Keratinocyte (primary cell): ENCODE results near the gene PTGES. TPM values are rescaled to one million over a fixed set of nuclear protein-coding genes. Genes with fewer than 3 reads are reported as not detected.
A peak's percentile ranks its signal among the peaks of the same experiment; 100 is the strongest.

Experiments used
- DNase-seq: peaks from one replicate; pipeline ENCODE4 v3.0.0-alpha.2; 2011; ENCODE audit warnings: low read depth, missing footprints, low spot score
- FAIRE-seq: peaks from 2 replicates; lab custom pipeline; 2011; peaks lifted over from hg19 to GRCh38; lab: Jason Lieb, UNC
- H2AFZ ChIP-seq: 2 replicates; pipeline ENCODE4 v1.6.0; 2012; ENCODE audit warnings: low read length, control low read depth, inconsistent platforms; ENCODE audit not compliant: control insufficient read depth
- H3K27ac ChIP-seq: 2 replicates; pipeline ENCODE4 v1.5.1; 2011; ENCODE audit warnings: low read length; ENCODE audit not compliant: control insufficient read depth, insufficient read depth
- H3K27me3 ChIP-seq: 3 replicates; pipeline ENCODE4 v1.6.0; 2011; ENCODE audit warnings: low read length; ENCODE audit not compliant: control insufficient read depth, insufficient read depth; ENCODE audit errors: extremely low read depth
- H3K36me3 ChIP-seq, 2 experiments: 2 replicates in 1 of 2; 3 replicates in 1 of 2; pipeline ENCODE4 v1.5.1; 2011; ENCODE audit warnings: low read length in 2 of 2, mild to moderate bottlenecking in 1 of 2; ENCODE audit not compliant: control insufficient read depth in 2 of 2, insufficient read depth in 2 of 2; ENCODE audit errors: extremely low read depth in 1 of 2
- H3K4me1 ChIP-seq: 3 replicates; pipeline ENCODE4 v1.5.1; 2011; ENCODE audit warnings: low read length; ENCODE audit not compliant: control insufficient read depth, insufficient read depth; ENCODE audit errors: extremely low read depth
- H3K4me2 ChIP-seq: 3 replicates; pipeline ENCODE4 v1.6.0; 2011; ENCODE audit warnings: low read depth, low read length; ENCODE audit not compliant: control insufficient read depth, insufficient read depth; ENCODE audit errors: extremely low read depth
- H3K4me3 ChIP-seq, 3 experiments: fragments of 200-600 bp in 1 of 3; sonication (generic) in 1 of 3; 2 replicates in 2 of 3; 3 replicates in 1 of 3; pipeline ENCODE4 v1.5.1; 2011 to 2016; ENCODE audit warnings: low read length in 3 of 3, mild to moderate bottlenecking in 3 of 3, control low read depth in 2 of 3, inconsistent platforms in 1 of 3, low read depth in 1 of 3, mixed read lengths in 1 of 3, mixed run types in 1 of 3, moderate library complexity in 1 of 3; ENCODE audit not compliant: control insufficient read depth in 2 of 3, insufficient read depth in 2 of 3; ENCODE audit errors: extremely low read depth in 1 of 3
- H3K79me2 ChIP-seq: 2 replicates; pipeline ENCODE4 v1.6.0; 2012; ENCODE audit warnings: low read length; ENCODE audit not compliant: control insufficient read depth, insufficient read depth
- H3K9ac ChIP-seq: 3 replicates; pipeline ENCODE4 v1.6.0; 2011; ENCODE audit warnings: low read length; ENCODE audit not compliant: control insufficient read depth, insufficient read depth; ENCODE audit errors: extremely low read depth
- H3K9me1 ChIP-seq: 3 replicates; pipeline ENCODE4 v1.6.0; 2011; ENCODE audit warnings: low read length; ENCODE audit not compliant: control insufficient read depth, insufficient read depth; ENCODE audit errors: extremely low read depth
- H3K9me3 ChIP-seq: 2 replicates; pipeline ENCODE4 v1.5.1; 2012; ENCODE audit warnings: low read depth, low read length; ENCODE audit not compliant: control insufficient read depth
- H4K20me1 ChIP-seq: 3 replicates; pipeline ENCODE4 v1.6.0; 2011; ENCODE audit warnings: low read length; ENCODE audit not compliant: control insufficient read depth, insufficient read depth; ENCODE audit errors: extremely low read depth
- EZH2 ChIP-seq: IDR thresholded peaks from one replicate; pipeline ENCODE4 v1.6.1; 2012; ENCODE audit warnings: inconsistent platforms, mild to moderate bottlenecking, low read length, moderate library complexity
- dilution Hi-C: fragments of 300-500 bp; cut with MboI; formaldehyde crosslinking; loops from one replicate; pipeline ENCODE4 v1.7.0; 2020; ENCODE audit warnings: low sequenced_read_pairs; ENCODE audit not compliant: extremely low pct_ligation_motif_present
- polyA plus RNA-seq, 5 experiments: library from polyadenylated mRNA; depleted of rRNA in 3 of 5; stranded (reverse) in 3 of 5; stranded (forward) in 1 of 5; unstranded in 1 of 5; fragments of >200 nt; gene quantifications; 1 replicate in 1 of 5; 2 replicates in 3 of 5; 3 replicates in 1 of 5; pipeline versions ENCODE4 v1.2.1 to v1.2.3, GENCODE V29; 2011 to 2012; ENCODE audit warnings: missing spikeins in 2 of 5, low read depth in 1 of 5, low replicate concordance in 1 of 5
- TF ChIP-seq, protein P1 (sequence below), 3 experiments: IDR thresholded peaks in 1 of 3; conservative IDR thresholded peaks in 1 of 3; optimal IDR thresholded peaks in 1 of 3; 2 replicates in 2 of 3; 3 replicates in 1 of 3; pipeline versions ENCODE3 to v1.5.1; 2011; ENCODE audit warnings: low read length in 3 of 3, mild to moderate bottlenecking in 3 of 3, moderate library complexity in 2 of 3, control low read depth in 1 of 3, inconsistent platforms in 1 of 3; ENCODE audit not compliant: insufficient read depth in 2 of 3; ENCODE audit errors: extremely low read depth in 1 of 3

The PTGES gene
- polyA plus RNA-seq, 1 donor (not counting 4 experiments of a cell fraction or from before 2014, with no cell fraction given), result 19.7 TPM

GRCh38 chr9:129778469-129778868 is 25.6 kb upstream of the PTGES start:
- H3K36me3 ChIP-seq, result no peaks in the 10 kb centered on the region
- DNase-seq, result no peak
- dilution Hi-C loops, result no loop called here
- no peaks in the 10 kb centered on the region for H3K9me1 ChIP-seq
- no peaks in the 10 kb centered on the region for H3K9me3 ChIP-seq
- FAIRE-seq, result no peak
- H3K27me3 ChIP-seq, result peaks cover 9% of the 10 kb centered on the region
- H3K4me2 ChIP-seq, result no peak overlapping the region
- no peak overlapping the region for H3K27ac ChIP-seq
- no peak overlapping the region for H3K4me3 ChIP-seq
- no peaks in the 10 kb centered on the region for H3K79me2 ChIP-seq
- TF ChIP-seq, protein P1, sequence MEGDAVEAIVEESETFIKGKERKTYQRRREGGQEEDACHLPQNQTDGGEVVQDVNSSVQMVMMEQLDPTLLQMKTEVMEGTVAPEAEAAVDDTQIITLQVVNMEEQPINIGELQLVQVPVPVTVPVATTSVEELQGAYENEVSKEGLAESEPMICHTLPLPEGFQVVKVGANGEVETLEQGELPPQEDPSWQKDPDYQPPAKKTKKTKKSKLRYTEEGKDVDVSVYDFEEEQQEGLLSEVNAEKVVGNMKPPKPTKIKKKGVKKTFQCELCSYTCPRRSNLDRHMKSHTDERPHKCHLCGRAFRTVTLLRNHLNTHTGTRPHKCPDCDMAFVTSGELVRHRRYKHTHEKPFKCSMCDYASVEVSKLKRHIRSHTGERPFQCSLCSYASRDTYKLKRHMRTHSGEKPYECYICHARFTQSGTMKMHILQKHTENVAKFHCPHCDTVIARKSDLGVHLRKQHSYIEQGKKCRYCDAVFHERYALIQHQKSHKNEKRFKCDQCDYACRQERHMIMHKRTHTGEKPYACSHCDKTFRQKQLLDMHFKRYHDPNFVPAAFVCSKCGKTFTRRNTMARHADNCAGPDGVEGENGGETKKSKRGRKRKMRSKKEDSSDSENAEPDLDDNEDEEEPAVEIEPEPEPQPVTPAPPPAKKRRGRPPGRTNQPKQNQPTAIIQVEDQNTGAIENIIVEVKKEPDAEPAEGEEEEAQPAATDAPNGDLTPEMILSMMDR (optimal IDR thresholded peaks at IDR 0.05 in 1 of 3, IDR thresholded peaks at IDR 0.05 in 1 of 3, conservative IDR thresholded peaks at IDR 0.05 in 1 of 3; ENCODE audit: extremely low read depth in 1 of 3, insufficient read depth in 2 of 3, low read length in 3 of 3), result no peak
- no peak for TF ChIP-seq EZH2
- peaks cover 24% of the 10 kb centered on the region for H3K4me1 ChIP-seq
- H3K9ac ChIP-seq, result no peak overlapping the region
- H4K20me1 ChIP-seq, result peaks cover 2% of the 10 kb centered on the region
- H2AFZ ChIP-seq, result no peak overlapping the region

DNA sequence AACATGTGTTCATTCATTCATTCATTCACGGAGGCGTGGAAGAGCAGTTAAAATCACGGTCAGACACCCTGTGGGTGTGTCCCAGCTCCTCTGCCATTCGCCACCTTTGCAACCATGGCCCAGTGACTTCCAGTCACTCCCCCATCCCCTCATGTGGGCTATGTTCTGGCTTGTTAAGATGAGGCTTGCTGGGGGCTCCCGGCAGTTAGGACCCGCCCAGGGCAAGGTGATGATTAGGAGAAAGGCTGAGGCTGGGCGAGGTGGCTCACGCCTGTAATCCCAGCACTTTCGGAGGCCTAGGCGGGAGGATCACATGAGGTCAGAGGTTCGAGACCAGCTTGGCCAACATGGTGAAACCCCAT is 24.9 kb upstream of the PTGES start:
- Histone ChIP-seq H3K36me3 (no peaks in the 10 kb centered on the region), H3K79me2 (no peaks in the 10 kb centered on the region), H3K9me1 (no peaks in the 10 kb centered on the region), H4K20me1 (peaks cover 2% of the 10 kb centered on the region), H3K9me3 (no peaks in the 10 kb centered on the region), H2AFZ (no peak overlapping the region), H3K27ac (peak overlapping the region; percentile 47), H3K4me3 (no peak overlapping the region), H3K4me1 (peaks cover 28% of the 10 kb centered on the region), H3K4me2 (peak overlapping the region; percentile 45), H3K27me3 (peaks cover 9% of the 10 kb centered on the region), H3K9ac (no peak overlapping the region)
- DNase-seq (no peak), FAIRE-seq (no peak)
- TF ChIP-seq EZH2, result no peak
- TF ChIP-seq, protein P1 (optimal IDR thresholded peaks at IDR 0.05 in 1 of 3, IDR thresholded peaks at IDR 0.05 in 1 of 3, conservative IDR thresholded peaks at IDR 0.05 in 1 of 3; ENCODE audit: extremely low read depth in 1 of 3, insufficient read depth in 2 of 3, low read length in 3 of 3), result no peak
- dilution Hi-C loops, result no loop called here
